ENCODE data around the gene SLC43A3.

Gene SLC43A3

GRCh38 chr11:57426929-57427726 lies at the start of gene SLC43A3:
SLC43A3 (minus strand) TSS chr11:57427121; CDS start chr11:57426172, 949 bp downstream.
- Histone ChIP-seq H3K9ac (ENCODE audit: low read depth, low read length) (no peak within 1 kb of the TSS), H3K36me3 (ENCODE audit: control insufficient read depth, insufficient read depth, low read length) (peaks cover 15% of the 10 kb centered on the region), H3K4me3 (ENCODE audit: low read depth, low read length) (peak within 1 kb of the TSS; percentile 55), H3K27me3 (ENCODE audit: control insufficient read depth, insufficient read depth, low read length) (peaks cover 29% of the 10 kb centered on the region), H3K9me3 (ENCODE audit: control insufficient read depth, insufficient read depth, low read length) (no peaks in the 10 kb centered on the region), H3K4me1 (ENCODE audit: control insufficient read depth, insufficient read depth, low read length) (peaks cover 6% of the 10 kb centered on the region; the same call in 1 of the 2 replicates), H3K27ac (ENCODE audit: low read depth, low read length) (peak within 1 kb of the TSS; percentile 9)

- Histone ChIP-seq H3K9ac (ENCODE audit: low read depth, low read length) (peak overlapping the region; percentile 16; the same call in 1 of the 2 replicates), H3K27me3 (ENCODE audit: control insufficient read depth, insufficient read depth, low read length) (peaks cover 52% of the 10 kb centered on the region), H3K4me3 (ENCODE audit: low read depth, low read length) (peak overlapping the region; percentile 58), H3K9me3 (ENCODE audit: control insufficient read depth, insufficient read depth, low read length) (no peaks in the 10 kb centered on the region), H3K36me3 (ENCODE audit: control insufficient read depth, insufficient read depth, low read length) (0 out of 2 replicates have a peak, but pooled peaks cover 2% of the 10 kb centered on the region), H3K4me1 (ENCODE audit: control insufficient read depth, insufficient read depth, low read length) (peaks cover 34% of the 10 kb centered on the region), H3K27ac (ENCODE audit: low read depth, low read length) (no peak overlapping the region)
These were observed 49.3 kb upstream of the SLC43A3 start for GRCh38 chr11:57476047-57476756.

- Histone ChIP-seq H3K4me1 (ENCODE audit: control insufficient read depth, insufficient read depth, low read length) (peaks cover 33% of the 10 kb centered on the region), H3K27me3 (ENCODE audit: control insufficient read depth, insufficient read depth, low read length) (peaks cover 46% of the 10 kb centered on the region), H3K9ac (ENCODE audit: low read depth, low read length) (no peak overlapping the region), H3K27ac (ENCODE audit: low read depth, low read length) (no peak overlapping the region), H3K36me3 (ENCODE audit: control insufficient read depth, insufficient read depth, low read length) (0 out of 2 replicates have a peak, but pooled peaks cover 2% of the 10 kb centered on the region), H3K9me3 (ENCODE audit: control insufficient read depth, insufficient read depth, low read length) (no peaks in the 10 kb centered on the region), H3K4me3 (ENCODE audit: low read depth, low read length) (peak overlapping the region; percentile 58)
These were observed 48.7 kb upstream of the SLC43A3 start for GRCh38 chr11:57475671-57476046.

- peaks cover 42% of the 10 kb centered on the region for H3K27me3 ChIP-seq (ENCODE audit: control insufficient read depth, insufficient read depth, low read length)
- no peak overlapping the region for H3K27ac ChIP-seq (ENCODE audit: low read depth, low read length)
- H3K4me3 ChIP-seq (ENCODE audit: low read depth, low read length) = no peak overlapping the region
- H3K9ac ChIP-seq (ENCODE audit: low read depth, low read length) = no peak overlapping the region
- 0 out of 2 replicates have a peak, but pooled peaks cover 2% of the 10 kb centered on the region for H3K36me3 ChIP-seq (ENCODE audit: control insufficient read depth, insufficient read depth, low read length)
- H3K9me3 ChIP-seq (ENCODE audit: control insufficient read depth, insufficient read depth, low read length) = no peaks in the 10 kb centered on the region
- H3K4me1 ChIP-seq (ENCODE audit: control insufficient read depth, insufficient read depth, low read length) = peaks cover 30% of the 10 kb centered on the region
These were observed 48.3 kb upstream of the SLC43A3 start for GRCh38 chr11:57475191-57475590.

- Histone ChIP-seq H3K4me1 (ENCODE audit: control insufficient read depth, insufficient read depth, low read length) (peaks cover 28% of the 10 kb centered on the region), H3K27me3 (ENCODE audit: control insufficient read depth, insufficient read depth, low read length) (peaks cover 41% of the 10 kb centered on the region), H3K27ac (ENCODE audit: low read depth, low read length) (no peak overlapping the region), H3K36me3 (ENCODE audit: control insufficient read depth, insufficient read depth, low read length) (peaks cover 5% of the 10 kb centered on the region), H3K9ac (ENCODE audit: low read depth, low read length) (no peak overlapping the region), H3K9me3 (ENCODE audit: control insufficient read depth, insufficient read depth, low read length) (no peaks in the 10 kb centered on the region), H3K4me3 (ENCODE audit: low read depth, low read length) (no peak overlapping the region)
These were observed 47.8 kb upstream of the SLC43A3 start for GRCh38 chr11:57474803-57475115.

GRCh38 chr11:57474017-57474802 lies 47.3 kb upstream of the SLC43A3 start:
- H3K4me3 ChIP-seq (ENCODE audit: low read depth, low read length) = no peak overlapping the region
- no peak overlapping the region for H3K27ac ChIP-seq (ENCODE audit: low read depth, low read length)
- peaks cover 28% of the 10 kb centered on the region for H3K4me1 ChIP-seq (ENCODE audit: control insufficient read depth, insufficient read depth, low read length)
- H3K27me3 ChIP-seq (ENCODE audit: control insufficient read depth, insufficient read depth, low read length) = peaks cover 41% of the 10 kb centered on the region
- H3K9ac ChIP-seq (ENCODE audit: low read depth, low read length) = no peak overlapping the region
- H3K36me3 ChIP-seq (ENCODE audit: control insufficient read depth, insufficient read depth, low read length) = peaks cover 9% of the 10 kb centered on the region
- no peaks in the 10 kb centered on the region for H3K9me3 ChIP-seq (ENCODE audit: control insufficient read depth, insufficient read depth, low read length)

- H3K4me1 ChIP-seq (ENCODE audit: control insufficient read depth, insufficient read depth, low read length) = peaks cover 35% of the 10 kb centered on the region
- H3K4me3 ChIP-seq (ENCODE audit: low read depth, low read length) = no peak overlapping the region
- H3K9me3 ChIP-seq (ENCODE audit: control insufficient read depth, insufficient read depth, low read length) = no peaks in the 10 kb centered on the region
- H3K9ac ChIP-seq (ENCODE audit: low read depth, low read length) = no peak overlapping the region
- H3K27me3 ChIP-seq (ENCODE audit: control insufficient read depth, insufficient read depth, low read length) = peaks cover 40% of the 10 kb centered on the region
- no peak overlapping the region for H3K27ac ChIP-seq (ENCODE audit: low read depth, low read length)
- H3K36me3 ChIP-seq (ENCODE audit: control insufficient read depth, insufficient read depth, low read length) = peaks cover 14% of the 10 kb centered on the region
These were observed 46.4 kb upstream of the SLC43A3 start for GRCh38 chr11:57473285-57473841.

- Histone ChIP-seq H3K27me3 (ENCODE audit: control insufficient read depth, insufficient read depth, low read length) (peaks cover 21% of the 10 kb centered on the region), H3K36me3 (ENCODE audit: control insufficient read depth, insufficient read depth, low read length) (peaks cover 14% of the 10 kb centered on the region), H3K27ac (ENCODE audit: low read depth, low read length) (no peak overlapping the region), H3K4me3 (ENCODE audit: low read depth, low read length) (no peak overlapping the region), H3K4me1 (ENCODE audit: control insufficient read depth, insufficient read depth, low read length) (peaks cover 39% of the 10 kb centered on the region; the same call in 1 of the 2 replicates), H3K9ac (ENCODE audit: low read depth, low read length) (no peak overlapping the region), H3K9me3 (ENCODE audit: control insufficient read depth, insufficient read depth, low read length) (no peaks in the 10 kb centered on the region)
These were observed 44.6 kb upstream of the SLC43A3 start for GRCh38 chr11:57471496-57471895.

- Histone ChIP-seq H3K4me3 (ENCODE audit: low read depth, low read length) (no peak overlapping the region), H3K4me1 (ENCODE audit: control insufficient read depth, insufficient read depth, low read length) (peaks cover 25% of the 10 kb centered on the region), H3K36me3 (ENCODE audit: control insufficient read depth, insufficient read depth, low read length) (peaks cover 14% of the 10 kb centered on the region), H3K27me3 (ENCODE audit: control insufficient read depth, insufficient read depth, low read length) (peaks cover 4% of the 10 kb centered on the region; the same call in 1 of the 2 replicates), H3K27ac (ENCODE audit: low read depth, low read length) (no peak overlapping the region), H3K9me3 (ENCODE audit: control insufficient read depth, insufficient read depth, low read length) (no peaks in the 10 kb centered on the region), H3K9ac (ENCODE audit: low read depth, low read length) (no peak overlapping the region)
These were observed 42.3 kb upstream of the SLC43A3 start for GRCh38 chr11:57469268-57469667.

GRCh38 chr11:57468276-57468675 lies 41.4 kb upstream of the SLC43A3 start:
- Histone ChIP-seq H3K4me1 (ENCODE audit: control insufficient read depth, insufficient read depth, low read length) (peaks cover 28% of the 10 kb centered on the region), H3K9ac (ENCODE audit: low read depth, low read length) (no peak overlapping the region), H3K4me3 (ENCODE audit: low read depth, low read length) (no peak overlapping the region), H3K9me3 (ENCODE audit: control insufficient read depth, insufficient read depth, low read length) (no peaks in the 10 kb centered on the region), H3K27me3 (ENCODE audit: control insufficient read depth, insufficient read depth, low read length) (peaks cover 11% of the 10 kb centered on the region; the same call in 1 of the 2 replicates), H3K27ac (ENCODE audit: low read depth, low read length) (no peak overlapping the region), H3K36me3 (ENCODE audit: control insufficient read depth, insufficient read depth, low read length) (peaks cover 14% of the 10 kb centered on the region)
